Measurements from ENCODE around the gene SLC8A3. TPM values are rescaled to one million over a fixed set of nuclear protein-coding genes. Genes with fewer than 3 reads are reported as not detected.

Gene SLC8A3
- total RNA-seq, 1 experiment from 2014 or later = 0.13 TPM

DNA sequence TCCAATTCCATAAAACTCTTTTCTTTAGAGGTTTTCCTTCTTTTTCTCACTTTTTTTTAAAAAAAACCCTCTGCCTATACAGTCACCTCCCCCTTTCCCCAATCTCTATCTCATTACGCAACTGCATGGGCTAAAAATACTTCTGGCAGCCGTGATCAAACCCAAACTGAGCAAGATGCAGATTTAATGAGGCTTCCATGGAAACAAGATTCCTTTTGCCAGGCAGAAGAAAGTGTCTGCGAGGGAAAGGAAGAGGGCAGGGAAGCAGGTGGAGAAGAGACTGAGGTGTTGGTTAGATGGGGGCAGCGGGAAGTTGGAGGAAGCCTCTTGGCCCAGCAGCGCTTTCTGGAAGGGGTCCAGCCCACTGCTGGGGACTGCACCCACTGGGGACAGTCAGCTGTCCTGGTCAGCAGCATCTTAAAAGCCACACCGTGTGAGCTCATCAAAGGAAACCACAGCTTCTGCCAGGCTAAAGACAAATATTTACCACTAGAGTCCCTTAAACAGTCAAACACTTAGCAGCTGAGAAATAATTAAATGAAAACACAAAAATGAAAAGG lies 90.4 kb downstream of the SLC8A3 start:
- Mint-ChIP-seq H3K4me1 (peaks cover 16 to 22% of the 10 kb centered on the region in 2 experiments), H3K9me3 (no peaks in the 10 kb centered on the region), H3K27me3 (ENCODE audit: low read depth) (no peaks in the 10 kb centered on the region; the same call in 1 of the 2 replicates), H3K36me3 (ENCODE audit: insufficient read depth in 1 of 3, low read depth in 3 of 3) (no peaks in the 10 kb centered on the region), H3K27ac (no peak overlapping the region), H3K4me3 (no peak overlapping the region)
- Histone ChIP-seq H4K20me1 (ENCODE audit: control insufficient read depth, insufficient read depth, insufficient read length) (no peaks in the 10 kb centered on the region), H3K9ac (ENCODE audit: extremely low read depth, insufficient read length, low read length) (no peak overlapping the region), H3K79me1 (ENCODE audit: insufficient read depth, low read depth, low read length, poor library complexity, severe bottlenecking) (no peaks in the 10 kb centered on the region), H2BK12ac (ENCODE audit: insufficient read length, low read depth, low read length) (no peak overlapping the region), H2BK5ac (ENCODE audit: insufficient read length, low read length) (no peak overlapping the region), H3K4ac (ENCODE audit: low read depth, low read length) (no peak overlapping the region), H3K56ac (ENCODE audit: insufficient read length, low read depth, low read length) (no peak overlapping the region), H2BK120ac (ENCODE audit: low read depth, low read length, poor library complexity, severe bottlenecking) (no peak overlapping the region), H3K23ac (ENCODE audit: insufficient read length, low read depth, low read length) (no peak overlapping the region), H4K5ac (ENCODE audit: insufficient read length, low read depth, low read length) (no peak overlapping the region), H3K4me2 (ENCODE audit: insufficient read depth, insufficient read length, low read length) (no peak overlapping the region), H3K27ac (ENCODE audit: insufficient read length, low read depth, low read length) (no peak overlapping the region), H4K8ac (replicated peaks; ENCODE audit: insufficient read length, low read depth, low read length) (no peak overlapping the region), H3K23me2 (ENCODE audit: insufficient read length, low read depth, low read length, poor library complexity, severe bottlenecking) (no peaks in the 10 kb centered on the region), H4K91ac (ENCODE audit: insufficient read length, low read depth, low read length) (no peak overlapping the region), H2BK20ac (ENCODE audit: low read depth, low read length, poor library complexity, severe bottlenecking) (no peak overlapping the region), H3K79me2 (ENCODE audit: insufficient read depth, low read length) (no peaks in the 10 kb centered on the region), H3K18ac (ENCODE audit: insufficient read length, low read depth, low read length) (no peak overlapping the region), H3K27me3 (ENCODE audit: insufficient read depth, low read length) (no peaks in the 10 kb centered on the region), H3K9me3 (ENCODE audit: control insufficient read depth, low read depth, low read length) (no peaks in the 10 kb centered on the region), H3K4me1 (ENCODE audit: insufficient read depth, low read length) (no peaks in the 10 kb centered on the region; the same call in 1 of the 2 replicates), H2AK5ac (ENCODE audit: insufficient read length, low read length) (no peak overlapping the region), H3T11ph (ENCODE audit: low read length) (no peak overlapping the region), H3K14ac (ENCODE audit: insufficient read depth, low read length) (no peak overlapping the region; the same call in 1 of the 2 replicates), H2AFZ (ENCODE audit: low read length) (no peak overlapping the region), H2BK15ac (ENCODE audit: low read depth, low read length) (no peak overlapping the region)
- DNase-seq = no peak
- TF ChIP-seq, protein P1, sequence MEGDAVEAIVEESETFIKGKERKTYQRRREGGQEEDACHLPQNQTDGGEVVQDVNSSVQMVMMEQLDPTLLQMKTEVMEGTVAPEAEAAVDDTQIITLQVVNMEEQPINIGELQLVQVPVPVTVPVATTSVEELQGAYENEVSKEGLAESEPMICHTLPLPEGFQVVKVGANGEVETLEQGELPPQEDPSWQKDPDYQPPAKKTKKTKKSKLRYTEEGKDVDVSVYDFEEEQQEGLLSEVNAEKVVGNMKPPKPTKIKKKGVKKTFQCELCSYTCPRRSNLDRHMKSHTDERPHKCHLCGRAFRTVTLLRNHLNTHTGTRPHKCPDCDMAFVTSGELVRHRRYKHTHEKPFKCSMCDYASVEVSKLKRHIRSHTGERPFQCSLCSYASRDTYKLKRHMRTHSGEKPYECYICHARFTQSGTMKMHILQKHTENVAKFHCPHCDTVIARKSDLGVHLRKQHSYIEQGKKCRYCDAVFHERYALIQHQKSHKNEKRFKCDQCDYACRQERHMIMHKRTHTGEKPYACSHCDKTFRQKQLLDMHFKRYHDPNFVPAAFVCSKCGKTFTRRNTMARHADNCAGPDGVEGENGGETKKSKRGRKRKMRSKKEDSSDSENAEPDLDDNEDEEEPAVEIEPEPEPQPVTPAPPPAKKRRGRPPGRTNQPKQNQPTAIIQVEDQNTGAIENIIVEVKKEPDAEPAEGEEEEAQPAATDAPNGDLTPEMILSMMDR (conservative IDR thresholded peaks at IDR 0.05) = no peak
- WGBS (ENCODE audit: extremely low coverage, insufficient read length, low lambda C conversion rate) = no CpG with 5 or more reads among the region's 6 CpGs

All from H9 (cell line).